Natural killer cell (primary cell): ENCODE data around the gene OSBPL3. TPM values are rescaled to one million over a fixed set of nuclear protein-coding genes. Genes with fewer than 3 reads are reported as not detected.

Source experiments
- ATAC-seq, 3 donors: fragments of 150-1000 bp in 2 of 3; fragments of 200-7000 bp in 1 of 3; cut with Tn5 transposase; 1 replicate in 1 of 3; 2 replicates in 2 of 3; pipeline ENCODE4 v1.10.0; 2021; ENCODE audit warnings: mild to moderate bottlenecking in 2 of 3, moderate library complexity in 2 of 3
- DNase-seq, 2 donors: peaks; one replicate each; pipeline versions ENCODE4 v3.0.0 to v3.0.0-alpha.2; 2013 to 2021; ENCODE audit warnings: mixed read lengths in 1 of 2
- H3K27ac ChIP-seq: one replicate; pipeline ENCODE4 v1.5.1; 2013; ENCODE audit warnings: mild to moderate bottlenecking, low read length
- H3K27me3 ChIP-seq: one replicate; pipeline ENCODE4 v1.6.1; 2013; ENCODE audit warnings: low read length; ENCODE audit not compliant: control insufficient read depth, insufficient read depth
- H3K36me3 ChIP-seq: one replicate; pipeline ENCODE4 v1.6.1; 2013; ENCODE audit warnings: low read length; ENCODE audit not compliant: control insufficient read depth, insufficient read depth
- H3K4me1 ChIP-seq: one replicate; pipeline ENCODE4 v1.6.1; 2013; ENCODE audit warnings: low read length; ENCODE audit not compliant: control insufficient read depth, insufficient read depth
- H3K4me3 ChIP-seq: one replicate; pipeline ENCODE4 v1.5.1; 2013; ENCODE audit warnings: low read length
- H3K9me3 ChIP-seq: one replicate; pipeline ENCODE4 v1.6.1; 2013; ENCODE audit warnings: low read length; ENCODE audit not compliant: control insufficient read depth, insufficient read depth
- H3K27ac Mint-ChIP-seq, 2 donors: one replicate each; pipeline ENCODE4 v1.8.0; 2022; ENCODE audit warnings: mild to moderate bottlenecking in 2 of 2, mixed read lengths in 2 of 2, moderate library complexity in 1 of 2
- H3K27me3 Mint-ChIP-seq, 2 donors: one replicate each; pipeline ENCODE4 v1.8.0; 2022; ENCODE audit warnings: low read depth in 2 of 2, mixed read lengths in 2 of 2
- H3K36me3 Mint-ChIP-seq: one replicate; pipeline ENCODE4 v1.8.0; 2022; ENCODE audit warnings: mixed read lengths
- H3K4me1 Mint-ChIP-seq, 2 donors: one replicate each; pipeline ENCODE4 v1.8.0; 2022; ENCODE audit warnings: mixed read lengths in 2 of 2
- H3K4me3 Mint-ChIP-seq: one replicate; pipeline ENCODE4 v1.8.0; 2022; ENCODE audit warnings: mild to moderate bottlenecking, moderate library complexity, mixed read lengths
- H3K9me3 Mint-ChIP-seq, 2 donors: one replicate each; pipeline ENCODE4 v1.8.0; 2022; ENCODE audit warnings: mixed read lengths in 2 of 2
- WGBS: methylation state at CpG from one replicate; pipeline ENCODE4 v1.1.7; 2013; ENCODE audit warnings: missing lambda C conversion rate; ENCODE audit not compliant: insufficient coverage; 5-methylcytosine and 5-hydroxymethylcytosine counted together
- intact Hi-C: fragments of 100-400 bp; cut with micrococcal nuclease; formaldehyde crosslinking; loops from one replicate; pipeline ENCODE4 v1.14.2; 2022
- total RNA-seq, 4 donors: library from RNA; stranded (reverse); fragments of 120-200 nt in 1 of 4; gene quantifications; one replicate each; pipeline versions ENCODE4 v1.2.3 to v1.2.4, GENCODE V29; 2013 to 2022
- TF ChIP-seq, protein P1 (sequence below): fragments of 200-600 bp; IDR thresholded peaks from one replicate; pipeline ENCODE4 v1.8.0; 2022; ENCODE audit warnings: antibody characterized with exemption

Gene OSBPL3, protein sequence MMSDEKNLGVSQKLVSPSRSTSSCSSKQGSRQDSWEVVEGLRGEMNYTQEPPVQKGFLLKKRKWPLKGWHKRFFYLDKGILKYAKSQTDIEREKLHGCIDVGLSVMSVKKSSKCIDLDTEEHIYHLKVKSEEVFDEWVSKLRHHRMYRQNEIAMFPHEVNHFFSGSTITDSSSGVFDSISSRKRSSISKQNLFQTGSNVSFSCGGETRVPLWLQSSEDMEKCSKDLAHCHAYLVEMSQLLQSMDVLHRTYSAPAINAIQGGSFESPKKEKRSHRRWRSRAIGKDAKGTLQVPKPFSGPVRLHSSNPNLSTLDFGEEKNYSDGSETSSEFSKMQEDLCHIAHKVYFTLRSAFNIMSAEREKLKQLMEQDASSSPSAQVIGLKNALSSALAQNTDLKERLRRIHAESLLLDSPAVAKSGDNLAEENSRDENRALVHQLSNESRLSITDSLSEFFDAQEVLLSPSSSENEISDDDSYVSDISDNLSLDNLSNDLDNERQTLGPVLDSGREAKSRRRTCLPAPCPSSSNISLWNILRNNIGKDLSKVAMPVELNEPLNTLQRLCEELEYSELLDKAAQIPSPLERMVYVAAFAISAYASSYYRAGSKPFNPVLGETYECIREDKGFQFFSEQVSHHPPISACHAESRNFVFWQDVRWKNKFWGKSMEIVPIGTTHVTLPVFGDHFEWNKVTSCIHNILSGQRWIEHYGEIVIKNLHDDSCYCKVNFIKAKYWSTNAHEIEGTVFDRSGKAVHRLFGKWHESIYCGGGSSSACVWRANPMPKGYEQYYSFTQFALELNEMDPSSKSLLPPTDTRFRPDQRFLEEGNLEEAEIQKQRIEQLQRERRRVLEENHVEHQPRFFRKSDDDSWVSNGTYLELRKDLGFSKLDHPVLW
- 10 to 100 TPM; 50.7 to 99.1 (median 65.1) TPM for total RNA-seq
- 43.9 TPM for total RNA-seq (2013)

DNA sequence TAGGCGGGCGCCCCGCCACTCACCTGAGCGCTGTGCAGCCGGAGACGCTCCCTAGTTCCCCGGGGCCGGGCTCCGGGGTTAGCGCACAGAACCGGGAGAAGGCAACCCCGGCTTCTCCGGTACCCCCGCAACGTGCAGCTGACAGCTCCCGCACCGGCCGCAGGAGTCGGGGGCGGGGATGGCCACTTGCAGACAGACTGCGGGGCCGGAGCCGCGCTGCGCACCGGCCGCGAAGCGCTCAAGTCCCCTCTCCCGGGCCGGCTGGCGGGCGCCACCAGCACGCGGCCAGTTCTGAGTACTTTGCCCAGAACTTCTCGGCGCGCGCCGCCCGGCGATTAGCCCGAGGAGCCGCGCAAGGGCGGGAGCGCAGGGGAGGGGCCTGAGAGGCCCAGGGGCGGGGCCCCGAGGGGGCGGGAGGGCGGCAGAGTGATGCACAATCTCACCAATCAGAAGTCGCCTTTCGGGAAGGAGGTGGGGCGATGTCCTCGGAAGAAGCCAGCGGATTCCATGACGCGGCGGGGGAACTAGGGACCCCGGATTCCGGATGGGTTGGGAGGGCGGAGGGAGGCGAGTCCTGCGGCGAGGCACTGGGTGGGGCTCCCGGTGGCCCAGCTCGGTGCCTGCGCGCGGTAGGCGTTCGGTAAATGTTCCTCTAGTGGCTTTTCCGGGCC is at the start of gene OSBPL3:
Gene OSBPL3, minus strand, starts transcription at position 316 of the 671 bp plus-strand sequence. CDS start 87,706 bp downstream, outside the sequence.
- peak within 1 kb of the TSS; percentile 92 for H3K27ac Mint-ChIP-seq
- under 1% methylated on average over 73 of the region's 73 CpGs for WGBS
- DNase-seq (peak; percentile 96 to 98), ATAC-seq (peak; percentile 84 to 95 (median 85))
- H3K27me3 Mint-ChIP-seq: no peaks in the 10 kb centered on the region
- H3K9me3 Mint-ChIP-seq: no peaks in the 10 kb centered on the region
- H3K27ac ChIP-seq: peak within 1 kb of the TSS; percentile 85
- peaks cover 25% of the 10 kb centered on the region for H3K4me1 ChIP-seq
- H3K4me3 Mint-ChIP-seq: peak within 1 kb of the TSS; percentile 91
- H3K36me3 ChIP-seq: no peaks in the 10 kb centered on the region
- H3K4me3 ChIP-seq: peak within 1 kb of the TSS; percentile 93
- intact Hi-C loops: loop anchor here (1.0 to 5.0 kb wide), 4 partner anchors 17 to 159 kb away; no protein-coding TSS in a partner anchor
- peaks cover 56 to 66% of the 10 kb centered on the region in 2 donors for H3K4me1 Mint-ChIP-seq
- TF ChIP-seq, protein P1, sequence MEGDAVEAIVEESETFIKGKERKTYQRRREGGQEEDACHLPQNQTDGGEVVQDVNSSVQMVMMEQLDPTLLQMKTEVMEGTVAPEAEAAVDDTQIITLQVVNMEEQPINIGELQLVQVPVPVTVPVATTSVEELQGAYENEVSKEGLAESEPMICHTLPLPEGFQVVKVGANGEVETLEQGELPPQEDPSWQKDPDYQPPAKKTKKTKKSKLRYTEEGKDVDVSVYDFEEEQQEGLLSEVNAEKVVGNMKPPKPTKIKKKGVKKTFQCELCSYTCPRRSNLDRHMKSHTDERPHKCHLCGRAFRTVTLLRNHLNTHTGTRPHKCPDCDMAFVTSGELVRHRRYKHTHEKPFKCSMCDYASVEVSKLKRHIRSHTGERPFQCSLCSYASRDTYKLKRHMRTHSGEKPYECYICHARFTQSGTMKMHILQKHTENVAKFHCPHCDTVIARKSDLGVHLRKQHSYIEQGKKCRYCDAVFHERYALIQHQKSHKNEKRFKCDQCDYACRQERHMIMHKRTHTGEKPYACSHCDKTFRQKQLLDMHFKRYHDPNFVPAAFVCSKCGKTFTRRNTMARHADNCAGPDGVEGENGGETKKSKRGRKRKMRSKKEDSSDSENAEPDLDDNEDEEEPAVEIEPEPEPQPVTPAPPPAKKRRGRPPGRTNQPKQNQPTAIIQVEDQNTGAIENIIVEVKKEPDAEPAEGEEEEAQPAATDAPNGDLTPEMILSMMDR: no peak
- no peaks in the 10 kb centered on the region for H3K27me3 ChIP-seq
- no peaks in the 10 kb centered on the region for H3K36me3 Mint-ChIP-seq
- H3K9me3 ChIP-seq: no peaks in the 10 kb centered on the region

DNA sequence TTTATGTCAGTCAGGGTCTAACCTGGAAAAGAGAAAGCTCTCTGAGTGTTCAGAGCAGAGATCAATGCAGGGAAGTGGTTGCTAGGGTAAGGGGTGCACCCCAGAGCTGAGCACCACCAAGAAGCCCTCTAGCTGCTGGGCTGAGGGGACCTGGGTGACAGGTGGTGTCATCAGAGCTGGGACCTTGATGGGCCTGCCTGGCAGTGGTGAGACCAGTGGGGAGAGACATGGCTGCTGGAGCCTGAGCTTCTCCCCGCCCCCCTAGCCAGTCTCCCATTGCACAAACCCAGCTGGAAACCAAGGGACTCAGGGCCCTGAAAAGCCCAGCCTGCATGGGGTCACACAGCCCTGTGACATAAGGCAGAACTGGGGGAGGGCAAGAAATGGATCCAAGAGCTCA is 49.1 kb upstream of the OSBPL3 start:
- peak in 1 of 2 donors; percentile 29 for DNase-seq
- TF ChIP-seq, protein P1: no peak
- Histone ChIP-seq H3K27ac (peak overlapping the region; percentile 31), H3K4me3 (no peak overlapping the region), H3K4me1 (peaks cover 14% of the 10 kb centered on the region), H3K36me3 (no peaks in the 10 kb centered on the region), H3K27me3 (no peaks in the 10 kb centered on the region), H3K9me3 (no peaks in the 10 kb centered on the region)
- Mint-ChIP-seq H3K9me3 (no peaks in the 10 kb centered on the region), H3K4me3 (no peak overlapping the region), H3K4me1 (peaks cover 15 to 20% of the 10 kb centered on the region in 2 donors), H3K36me3 (no peaks in the 10 kb centered on the region), H3K27me3 (peaks cover 9 to 14% of the 10 kb centered on the region in 2 donors), H3K27ac (peak overlapping the region; percentile 65 to 72)
- intact Hi-C loops: no loop called here
- WGBS: 100% methylated on average over 1 of the region's 1 CpG
- ATAC-seq: peak in 1 of 3 donors; percentile 35

DNA sequence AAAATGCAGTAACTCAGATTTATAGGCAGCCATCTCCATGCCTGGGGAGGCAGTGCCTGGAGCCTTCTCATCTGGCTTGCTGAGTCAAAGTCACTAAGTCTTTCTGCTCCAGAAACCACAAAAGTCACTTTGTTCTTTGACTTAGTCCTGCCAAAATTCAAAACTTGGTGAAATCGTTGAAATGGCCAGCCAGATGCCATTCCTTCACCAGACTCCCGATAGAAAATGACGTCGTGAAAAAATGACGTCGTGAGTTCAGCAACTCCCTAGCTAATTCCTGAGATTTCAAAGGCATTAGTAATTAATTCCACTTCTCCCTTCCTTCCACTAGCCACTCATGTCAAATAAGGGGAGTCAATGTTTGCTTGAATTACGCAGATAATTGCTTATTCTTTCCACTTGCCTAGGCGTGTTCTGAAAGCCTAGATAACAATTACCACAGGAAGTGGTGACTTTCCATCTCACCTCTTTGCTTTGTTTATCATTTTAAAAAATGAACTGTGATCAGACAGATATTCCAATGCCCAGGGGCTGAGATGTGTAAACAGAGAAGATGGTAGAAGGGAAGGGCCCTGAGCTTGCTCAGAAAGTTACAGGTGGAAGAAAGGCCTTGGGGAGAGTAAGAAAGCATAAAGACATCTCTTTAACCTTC is 48.5 kb upstream of the OSBPL3 start:
- H3K4me3 ChIP-seq: no peak overlapping the region
- DNase-seq: peak in 1 of 2 donors; percentile 60
- 67% methylated on average over 8 of the region's 8 CpGs for WGBS
- ATAC-seq: peak; percentile 45 to 53 (median 47)
- TF ChIP-seq, protein P1: no peak
- Mint-ChIP-seq H3K9me3 (no peaks in the 10 kb centered on the region), H3K4me3 (peak overlapping the region; percentile 60), H3K36me3 (no peaks in the 10 kb centered on the region), H3K4me1 (peaks cover 15 to 20% of the 10 kb centered on the region in 2 donors), H3K27me3 (peaks cover 9 to 14% of the 10 kb centered on the region in 2 donors), H3K27ac (peak overlapping the region; percentile 65 to 72)
- H3K36me3 ChIP-seq: no peaks in the 10 kb centered on the region
- no peaks in the 10 kb centered on the region for H3K9me3 ChIP-seq
- peak overlapping the region; percentile 32 for H3K27ac ChIP-seq
- intact Hi-C loops: no loop called here
- H3K4me1 ChIP-seq: peaks cover 14% of the 10 kb centered on the region
- H3K27me3 ChIP-seq: no peaks in the 10 kb centered on the region
